Measurements from ENCODE around the gene DMKN. TPM values are rescaled to one million over a fixed set of nuclear protein-coding genes. Genes with fewer than 3 reads are reported as not detected.
A peak's percentile ranks its signal among the peaks of the same experiment; 100 is the strongest.

The DMKN gene
- total and polyA plus RNA-seq, 8 donors: 92.5 to 140 (median 111) TPM

- intact Hi-C loops (cut with DNase I): no loop called here
These were observed 44.3 kb upstream of the DMKN start for GRCh38 chr19:35557539-35558399.

GRCh38 chr19:35556846-35557538 lies 43.5 kb upstream of the DMKN start:
- ATAC-seq (no peak), DNase-seq (no peak)
- no peak overlapping the region for H3K4me3 ChIP-seq
- no peaks in the 10 kb centered on the region for H3K9me3 ChIP-seq
- no peaks in the 10 kb centered on the region for H3K36me3 ChIP-seq
- peaks cover 13 to 65% of the 10 kb centered on the region in 2 donors for H3K27me3 ChIP-seq
- intact Hi-C loops (cut with DNase I): no loop called here
- H3K4me1 ChIP-seq: peaks cover 0 to 8% of the 10 kb centered on the region in 2 donors
- no peak for TF ChIP-seq CTCF (IDR thresholded peaks at IDR 0.05)
- no peak overlapping the region for H3K27ac ChIP-seq

More at GRCh38 chr19:35557539-35558399, 44.3 kb upstream of the DMKN start:
- peaks cover 13 to 71% of the 10 kb centered on the region in 2 donors for H3K27me3 ChIP-seq
- DNase-seq (peak in 3 of 4 donors; percentile 7 to 91 (median 60)), ATAC-seq (peak; percentile 85)
- H3K27ac ChIP-seq: no peak overlapping the region
- peak overlapping the region; percentile 15 to 34 for H3K4me3 ChIP-seq
- no peak for TF ChIP-seq CTCF (IDR thresholded peaks at IDR 0.05)
- no peaks in the 10 kb centered on the region for H3K9me3 ChIP-seq
- H3K36me3 ChIP-seq: no peaks in the 10 kb centered on the region
- H3K4me1 ChIP-seq: peaks cover 0 to 8% of the 10 kb centered on the region in 2 donors

GRCh38 chr19:35556025-35556590 lies 42.7 kb upstream of the DMKN start:
- DNase-seq (no peak), ATAC-seq (no peak)
- peaks cover 0 to 3% of the 10 kb centered on the region in 2 donors for H3K36me3 ChIP-seq
- peaks cover 0 to 8% of the 10 kb centered on the region in 2 donors for H3K4me1 ChIP-seq
- TF ChIP-seq CTCF (IDR thresholded peaks at IDR 0.05): no peak
- H3K27me3 ChIP-seq: peaks cover 13 to 56% of the 10 kb centered on the region in 2 donors
- intact Hi-C loops (cut with DNase I): no loop called here
- no peak overlapping the region for H3K4me3 ChIP-seq
- no peaks in the 10 kb centered on the region for H3K9me3 ChIP-seq
- H3K27ac ChIP-seq: no peak overlapping the region

GRCh38 chr19:35555301-35556005 lies 42.0 kb upstream of the DMKN start:
- Histone ChIP-seq H3K4me1 (peaks cover 0 to 8% of the 10 kb centered on the region in 2 donors), H3K27ac (no peak overlapping the region), H3K36me3 (peaks cover 0 to 9% of the 10 kb centered on the region in 2 donors), H3K4me3 (no peak overlapping the region), H3K9me3 (no peaks in the 10 kb centered on the region), H3K27me3 (peaks cover 13 to 50% of the 10 kb centered on the region in 2 donors)
- no peak for DNase-seq
- TF ChIP-seq CTCF (IDR thresholded peaks at IDR 0.05): no peak
- no peak for ATAC-seq
- intact Hi-C loops (cut with DNase I): no loop called here
